ENCODE measurements around the gene PPME1. TPM values are rescaled to one million over a fixed set of nuclear protein-coding genes. Genes with fewer than 3 reads are reported as not detected.
"Not testable (repeated sequence)": the region's sequence is repeated elsewhere in the genome, so short reads cannot be mapped to it uniquely, and the experiment has no call there.

PPME1 gene
- total RNA-seq, 1 donor from 2014 or later = 45.0 TPM

GRCh38 chr11:74139151-74139918 is 31.8 kb upstream of the PPME1 start:
- H3K27me3 Mint-ChIP-seq = no peaks in the 10 kb centered on the region
- H3K9me3 Mint-ChIP-seq = no peaks in the 10 kb centered on the region
- no peak for DNase-seq (ENCODE audit: extremely low spot score, unreplicated experiment)
- H3K36me3 Mint-ChIP-seq = peaks cover 23% of the 10 kb centered on the region
- H3K27ac Mint-ChIP-seq = peak overlapping the region; percentile 96
- peaks cover 24% of the 10 kb centered on the region for H3K4me1 Mint-ChIP-seq (ENCODE audit: unreplicated experiment)
- no peak for TF ChIP-seq CTCF (conservative IDR thresholded peaks at IDR 0.05)
- H3K4me3 Mint-ChIP-seq = peak overlapping the region; percentile 12

- peaks cover 26% of the 10 kb centered on the region for H3K36me3 Mint-ChIP-seq
- H3K4me3 Mint-ChIP-seq; H3K27me3 Mint-ChIP-seq; H3K9me3 Mint-ChIP-seq; DNase-seq (ENCODE audit: extremely low spot score, unreplicated experiment): not testable (repeated sequence)
- peak overlapping the region; percentile 65 for H3K27ac Mint-ChIP-seq
- H3K4me1 Mint-ChIP-seq (ENCODE audit: unreplicated experiment) = peaks cover 24% of the 10 kb centered on the region
These were observed 31.1 kb upstream of the PPME1 start for GRCh38 chr11:74139919-74140431.

GRCh38 chr11:74141241-74141695 is 29.8 kb upstream of the PPME1 start:
- DNase-seq (ENCODE audit: extremely low spot score, unreplicated experiment) = no peak
- Mint-ChIP-seq H3K27me3 (no peaks in the 10 kb centered on the region), H3K27ac (no peak overlapping the region), H3K9me3 (no peaks in the 10 kb centered on the region), H3K4me1 (ENCODE audit: unreplicated experiment) (peaks cover 17% of the 10 kb centered on the region), H3K36me3 (peaks cover 25% of the 10 kb centered on the region), H3K4me3 (no peak overlapping the region)
- TF ChIP-seq CTCF (conservative IDR thresholded peaks at IDR 0.05) = no peak

- Mint-ChIP-seq H3K27ac (no peak overlapping the region), H3K36me3 (peaks cover 24% of the 10 kb centered on the region), H3K4me3 (no peak overlapping the region), H3K27me3 (no peaks in the 10 kb centered on the region), H3K4me1 (ENCODE audit: unreplicated experiment) (peaks cover 17% of the 10 kb centered on the region), H3K9me3 (no peaks in the 10 kb centered on the region)
- no peak for DNase-seq (ENCODE audit: extremely low spot score, unreplicated experiment)
- no peak for TF ChIP-seq CTCF (conservative IDR thresholded peaks at IDR 0.05)
These were observed 29.2 kb upstream of the PPME1 start for GRCh38 chr11:74141908-74142307.

GRCh38 chr11:74142624-74143023 is 28.5 kb upstream of the PPME1 start:
- Mint-ChIP-seq H3K4me3 (no peak overlapping the region), H3K4me1 (ENCODE audit: unreplicated experiment) (peaks cover 17% of the 10 kb centered on the region), H3K36me3 (peaks cover 22% of the 10 kb centered on the region), H3K27ac (no peak overlapping the region), H3K27me3 (no peaks in the 10 kb centered on the region), H3K9me3 (no peaks in the 10 kb centered on the region)
- DNase-seq (ENCODE audit: extremely low spot score, unreplicated experiment) = no peak
- TF ChIP-seq CTCF (conservative IDR thresholded peaks at IDR 0.05) = no peak

- peaks cover 3% of the 10 kb centered on the region for H3K4me1 Mint-ChIP-seq (ENCODE audit: unreplicated experiment)
- H3K27me3 Mint-ChIP-seq = no peaks in the 10 kb centered on the region
- no peak overlapping the region for H3K27ac Mint-ChIP-seq
- no peak for DNase-seq (ENCODE audit: extremely low spot score, unreplicated experiment)
- no peak overlapping the region for H3K4me3 Mint-ChIP-seq
- no peaks in the 10 kb centered on the region for H3K9me3 Mint-ChIP-seq
- peaks cover 10% of the 10 kb centered on the region for H3K36me3 Mint-ChIP-seq
- no peak for TF ChIP-seq CTCF (conservative IDR thresholded peaks at IDR 0.05)
These were observed 26.5 kb upstream of the PPME1 start for GRCh38 chr11:74144592-74144991.
